ENCODE results near the gene PROM2. TPM values are rescaled to one million over a fixed set of nuclear protein-coding genes. Genes with fewer than 3 reads are reported as not detected.

PROM2 gene
- total and polyA plus RNA-seq, 2 donors from 2014 or later: 55.6 to 65.6 TPM

- FAIRE-seq (no peak), DNase-seq (no peak)
- peaks cover 7 to 36% (median 19%) of the 10 kb centered on the region in 3 donors for H3K4me1 ChIP-seq (ENCODE audit: control insufficient read depth in 2 of 3, insufficient read depth in 2 of 3, low read depth in 1 of 3, low read length in 3 of 3)
- H3K4me3 ChIP-seq (ENCODE audit: low read length in 3 of 3): no peak overlapping the region
- H3K9ac ChIP-seq (ENCODE audit: low read length in 3 of 3): peak overlapping the region in 1 of 3 donors; percentile 41
- no peak for TF ChIP-seq CTCF (IDR thresholded peaks at IDR 0.05; ENCODE audit: borderline replicate concordance, extremely low read depth, insufficient read depth)
- no peaks in the 10 kb centered on the region for H3K9me3 ChIP-seq (ENCODE audit: control insufficient read depth in 2 of 3, insufficient read depth in 1 of 3, low read length in 3 of 3)
- H3K27me3 ChIP-seq (ENCODE audit: control insufficient read depth, insufficient read depth, low read length): no peaks in the 10 kb centered on the region
- peak overlapping the region in 1 of 2 donors; percentile 13 for H3K27ac ChIP-seq (ENCODE audit: low read depth in 2 of 2, low read length in 2 of 2)
- intact Hi-C loops (cut with DNase I): no loop called here
- no peaks in the 10 kb centered on the region for H3K36me3 ChIP-seq (ENCODE audit: control insufficient read depth in 2 of 3, insufficient read depth in 3 of 3, low read length in 3 of 3)
Measured at GRCh38 chr2:95301876-95302641, 27.8 kb downstream of the PROM2 start.

- FAIRE-seq (no peak), DNase-seq (peak in 1 of 5 donors; percentile 48)
- H3K9me3 ChIP-seq (ENCODE audit: control insufficient read depth in 2 of 3, insufficient read depth in 1 of 3, low read length in 3 of 3): no peaks in the 10 kb centered on the region
- peak overlapping the region; percentile 30 to 63 for H3K27ac ChIP-seq (ENCODE audit: low read depth in 2 of 2, low read length in 2 of 2)
- no peak for TF ChIP-seq CTCF (IDR thresholded peaks at IDR 0.05; ENCODE audit: borderline replicate concordance, extremely low read depth, insufficient read depth)
- intact Hi-C loops (cut with DNase I): no loop called here
- no peak overlapping the region for H3K4me3 ChIP-seq (ENCODE audit: low read length in 3 of 3)
- H3K27me3 ChIP-seq (ENCODE audit: control insufficient read depth, insufficient read depth, low read length): no peaks in the 10 kb centered on the region
- H3K36me3 ChIP-seq (ENCODE audit: control insufficient read depth in 2 of 3, insufficient read depth in 3 of 3, low read length in 3 of 3): no peaks in the 10 kb centered on the region
- H3K4me1 ChIP-seq (ENCODE audit: control insufficient read depth in 2 of 3, insufficient read depth in 2 of 3, low read depth in 1 of 3, low read length in 3 of 3): peaks cover 7 to 40% (median 19%) of the 10 kb centered on the region in 3 donors
- peak overlapping the region in 1 of 3 donors; percentile 30 for H3K9ac ChIP-seq (ENCODE audit: low read length in 3 of 3)
Measured at GRCh38 chr2:95303191-95303919, 29.1 kb downstream of the PROM2 start.

- no peaks in the 10 kb centered on the region for H3K27me3 ChIP-seq (ENCODE audit: control insufficient read depth, insufficient read depth, low read length)
- no peaks in the 10 kb centered on the region for H3K9me3 ChIP-seq (ENCODE audit: control insufficient read depth in 2 of 3, insufficient read depth in 1 of 3, low read length in 3 of 3)
- DNase-seq: peak in 2 of 5 donors; percentile 70 to 75
- H3K4me3 ChIP-seq (ENCODE audit: low read length in 3 of 3): no peak overlapping the region
- H3K9ac ChIP-seq (ENCODE audit: low read length in 3 of 3): no peak overlapping the region
- H3K27ac ChIP-seq (ENCODE audit: low read depth in 2 of 2, low read length in 2 of 2): peak overlapping the region; percentile 65 to 81
- H3K4me1 ChIP-seq (ENCODE audit: control insufficient read depth in 2 of 3, insufficient read depth in 2 of 3, low read depth in 1 of 3, low read length in 3 of 3): peaks cover 7 to 43% (median 19%) of the 10 kb centered on the region in 3 donors
- peak; percentile 13 for FAIRE-seq
- H3K36me3 ChIP-seq (ENCODE audit: control insufficient read depth in 2 of 3, insufficient read depth in 3 of 3, low read length in 3 of 3): no peaks in the 10 kb centered on the region
- no peak for TF ChIP-seq CTCF (IDR thresholded peaks at IDR 0.05; ENCODE audit: borderline replicate concordance, extremely low read depth, insufficient read depth)
- intact Hi-C loops (cut with DNase I): no loop called here
Measured at GRCh38 chr2:95305380-95306061, 31.3 kb downstream of the PROM2 start.
